RWPE2 (cell line): Measurements from ENCODE around the gene ADAM10.

Experiments used
- ATAC-seq: fragments of 200-7000 bp; cut with Tn5 transposase; 3 replicates; pipeline ENCODE4 v1.9.1; 2021; ENCODE audit warnings: low read depth
- DNase-seq: peaks from one replicate; pipeline ENCODE4 v3.0.0-alpha.2; 2020; ENCODE audit warnings: low spot score
- H3K27ac ChIP-seq: fragments of 450-650 bp; 2 replicates; pipeline ENCODE4 v1.5.1; 2017; ENCODE audit warnings: mild to moderate bottlenecking; ENCODE audit not compliant: poor library complexity, severe bottlenecking
- H3K27me3 ChIP-seq: fragments of 250-450 bp; sonication (Bioruptor Pico); 2 replicates; pipeline ENCODE4 v1.5.1; 2021; ENCODE audit warnings: mild to moderate bottlenecking, moderate library complexity; ENCODE audit not compliant: insufficient read depth, poor library complexity, severe bottlenecking
- H3K36me3 ChIP-seq: fragments of 250-450 bp; sonication (Bioruptor Pico); 2 replicates; pipeline ENCODE4 v1.5.1; 2020; ENCODE audit warnings: low read depth, mild to moderate bottlenecking, moderate library complexity
- H3K4me1 ChIP-seq: fragments of 250-450 bp; sonication (Bioruptor Pico); 2 replicates; pipeline ENCODE4 v1.5.1; 2021; ENCODE audit warnings: mild to moderate bottlenecking, moderate library complexity; ENCODE audit not compliant: insufficient read depth, poor library complexity, severe bottlenecking
- H3K4me3 ChIP-seq: fragments of 250-450 bp; sonication (Bioruptor Pico); 2 replicates; pipeline ENCODE4 v1.5.1; 2021; ENCODE audit warnings: mild to moderate bottlenecking, moderate library complexity; ENCODE audit not compliant: severe bottlenecking
- H3K9me3 ChIP-seq: fragments of 250-450 bp; sonication (Bioruptor Pico); 2 replicates; pipeline ENCODE4 v1.5.1; 2021; ENCODE audit warnings: mild to moderate bottlenecking, moderate library complexity; ENCODE audit not compliant: severe bottlenecking
- CTCF ChIP-seq: fragments of 450-650 bp; IDR thresholded peaks from one replicate; pipeline ENCODE4 v1.5.1; 2017; ENCODE audit warnings: mild to moderate bottlenecking, moderate library complexity; ENCODE audit not compliant: poor library complexity, severe bottlenecking

The ADAM10 gene

DNA sequence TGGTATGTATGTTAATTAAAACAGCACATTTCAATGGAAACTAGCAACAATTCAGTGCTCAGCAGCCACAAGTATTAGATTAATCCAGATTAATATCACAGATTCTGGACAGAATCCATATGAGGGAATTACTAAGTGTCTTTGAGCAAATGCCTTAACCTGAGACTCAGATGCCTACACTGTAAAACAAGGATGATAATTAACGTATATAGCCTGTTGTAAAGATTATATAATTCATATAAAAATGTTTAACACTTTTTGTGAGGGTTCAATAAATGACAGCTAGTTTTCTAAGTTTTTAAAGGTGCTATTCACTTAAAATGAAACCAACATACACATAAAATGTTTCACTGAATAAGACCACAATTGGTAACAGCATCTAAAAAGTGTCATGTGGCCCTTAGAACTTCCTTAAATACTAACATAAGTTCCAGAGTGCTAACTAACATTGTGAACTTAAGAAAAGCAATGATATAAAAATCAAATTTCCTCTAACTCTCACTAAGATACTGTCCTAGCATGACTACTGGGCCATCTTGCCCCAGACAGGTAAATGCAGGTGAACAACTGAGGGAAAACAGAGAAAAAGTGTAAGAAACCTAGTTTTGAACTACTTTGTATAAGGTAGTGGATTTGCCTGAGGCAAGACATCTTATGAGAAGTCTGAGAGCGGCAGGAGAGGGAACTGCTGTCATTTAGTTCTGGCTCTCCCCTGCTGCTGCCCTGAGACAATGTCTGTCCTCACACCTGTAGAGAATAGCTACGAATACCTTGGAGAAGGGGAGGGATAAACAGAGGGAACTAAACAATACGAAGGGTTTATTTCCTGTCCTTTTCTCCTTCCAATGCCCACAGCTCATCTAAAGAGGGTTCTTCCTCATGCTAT lies 151.3 kb downstream of the ADAM10 start:
- no peak for DNase-seq
- Histone ChIP-seq H3K4me1 (no peaks in the 10 kb centered on the region), H3K9me3 (no peaks in the 10 kb centered on the region), H3K4me3 (no peak overlapping the region), H3K27ac (no peak overlapping the region), H3K27me3 (no peaks in the 10 kb centered on the region), H3K36me3 (peaks cover 56% of the 10 kb centered on the region)
- TF ChIP-seq CTCF, result no peak
- no peak for ATAC-seq

DNA sequence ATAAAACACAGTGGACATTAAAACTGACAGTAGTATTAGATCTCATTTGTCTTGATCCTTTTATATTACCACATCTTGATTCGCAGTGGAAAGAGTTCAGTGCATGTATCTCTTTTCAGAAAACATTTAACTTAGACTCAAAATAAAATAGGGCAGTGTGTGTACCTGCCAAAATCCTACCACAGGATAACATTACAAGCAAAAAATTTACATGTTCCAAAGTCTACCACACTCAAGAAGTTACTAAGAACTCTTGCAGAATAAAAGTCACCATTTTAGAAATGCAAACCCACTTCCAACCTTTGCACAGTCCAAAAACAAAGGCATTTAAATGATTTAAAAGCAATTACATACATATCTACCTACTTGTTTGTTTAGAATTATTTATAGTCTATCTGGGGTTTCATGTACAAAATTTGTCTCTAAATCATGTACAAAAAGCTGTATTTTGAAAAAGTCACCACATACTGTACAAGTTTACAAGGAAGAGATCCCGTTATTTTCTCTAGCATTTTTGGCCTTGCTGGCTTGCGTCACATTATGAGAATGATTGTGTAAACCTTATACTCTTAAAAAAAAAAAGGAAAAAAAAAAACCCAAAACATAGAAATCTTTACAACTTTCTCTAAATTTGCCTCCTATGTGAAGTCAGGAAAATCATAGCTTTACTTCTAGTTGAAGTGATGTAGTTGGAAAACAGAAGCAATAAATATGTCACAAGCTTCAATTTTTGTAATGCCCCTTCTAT lies 153.8 kb downstream of the ADAM10 start:
- Histone ChIP-seq H3K36me3 (peaks cover 44% of the 10 kb centered on the region), H3K4me3 (no peak overlapping the region), H3K27me3 (no peaks in the 10 kb centered on the region), H3K4me1 (no peaks in the 10 kb centered on the region), H3K9me3 (no peaks in the 10 kb centered on the region), H3K27ac (no peak overlapping the region)
- TF ChIP-seq CTCF, result no peak
- ATAC-seq (no peak), DNase-seq (no peak)

DNA sequence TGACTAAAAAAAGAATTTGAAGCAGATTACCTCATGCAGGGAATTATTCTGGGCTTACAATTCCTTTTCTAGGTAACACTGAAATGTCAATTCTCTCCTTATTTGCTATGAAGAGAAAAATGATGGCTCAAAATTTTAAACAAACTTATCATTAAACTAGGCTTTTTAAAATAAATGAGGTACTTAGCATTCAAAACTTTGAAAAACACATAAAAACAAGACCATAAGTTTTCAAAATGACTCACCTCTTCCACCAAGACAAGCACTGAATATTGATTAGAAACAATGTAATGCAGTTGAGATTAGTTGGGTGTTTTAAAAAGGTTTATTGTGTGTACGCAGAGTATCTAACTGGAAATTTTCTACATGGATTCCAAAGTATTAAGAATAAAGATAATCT lies 154.6 kb downstream of the ADAM10 start:
- H3K9me3 ChIP-seq, result no peaks in the 10 kb centered on the region
- TF ChIP-seq CTCF, result no peak
- ATAC-seq, result no peak
- H3K36me3 ChIP-seq, result peaks cover 41% of the 10 kb centered on the region
- no peak for DNase-seq
- H3K27ac ChIP-seq, result no peak overlapping the region
- no peak overlapping the region for H3K4me3 ChIP-seq
- no peaks in the 10 kb centered on the region for H3K27me3 ChIP-seq
- no peaks in the 10 kb centered on the region for H3K4me1 ChIP-seq

DNA sequence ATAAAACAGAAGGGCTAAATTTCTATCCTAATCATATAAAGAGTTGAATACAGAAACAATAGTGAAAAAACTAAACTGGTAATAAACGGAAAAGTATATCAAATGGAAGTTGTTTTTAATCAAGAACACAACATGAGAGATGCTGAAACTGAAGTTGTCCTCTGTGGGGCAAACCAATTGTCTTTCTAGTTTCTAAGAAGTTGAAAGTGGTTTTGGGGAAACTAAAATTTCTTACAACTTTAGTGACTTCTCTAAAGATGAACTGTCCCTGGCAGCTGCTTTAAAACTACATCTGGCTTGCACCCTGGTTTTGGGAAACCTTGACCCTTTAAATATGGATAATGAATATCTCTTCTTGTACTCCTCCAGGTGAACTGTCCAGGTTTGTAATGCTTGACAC lies 155.6 kb downstream of the ADAM10 start:
- DNase-seq, result no peak

More for the DNA sequence above, 155.6 kb downstream of the ADAM10 start:
- Histone ChIP-seq H3K36me3 (peaks cover 40% of the 10 kb centered on the region), H3K4me3 (no peak overlapping the region), H3K27me3 (no peaks in the 10 kb centered on the region), H3K9me3 (no peaks in the 10 kb centered on the region), H3K4me1 (no peaks in the 10 kb centered on the region), H3K27ac (no peak overlapping the region)
- TF ChIP-seq CTCF, result no peak
- no peak for ATAC-seq
